OCI-LY1 (cell line): Measurements from ENCODE around the gene SLC25A51.
A peak's percentile ranks its signal among the peaks of the same experiment; 100 is the strongest.

ENCODE experiments used
- H2AFZ ChIP-seq: fragments of 200-600 bp; sonication (generic), shearing (Covaris generic); 2 replicates; pipeline ENCODE4 v1.6.0; 2014; ENCODE audit warnings: antibody characterized with exemption, mild to moderate bottlenecking, low read length
- H3F3A ChIP-seq: fragments of 200-600 bp; sonication (generic), shearing (Covaris generic); 2 replicates; pipeline ENCODE4 v1.6.0; 2014; ENCODE audit warnings: mild to moderate bottlenecking, antibody characterized with exemption, low read length, moderate library complexity; ENCODE audit not compliant: insufficient read depth
- H3K27ac ChIP-seq: fragments of 200-600 bp; sonication (generic); 2 replicates; pipeline ENCODE4 v1.5.1; 2014; ENCODE audit warnings: low read length, mixed run types, mild to moderate bottlenecking, low read depth; ENCODE audit not compliant: poor library complexity, severe bottlenecking
- H3K27me3 ChIP-seq: fragments of 200-600 bp; sonication (generic); 2 replicates; pipeline ENCODE4 v1.6.0; 2014; ENCODE audit warnings: antibody characterized with exemption, mild to moderate bottlenecking, low read length, moderate library complexity; ENCODE audit not compliant: insufficient read depth
- H3K36me3 ChIP-seq: fragments of 200-600 bp; sonication (generic); 2 replicates; pipeline ENCODE4 v1.6.1; 2014; ENCODE audit warnings: mild to moderate bottlenecking, antibody characterized with exemption, low read length, moderate library complexity, mixed read lengths; ENCODE audit not compliant: insufficient read depth
- H3K4me1 ChIP-seq: fragments of 200-600 bp; sonication (generic); 2 replicates; pipeline ENCODE4 v1.5.1; 2014; ENCODE audit warnings: mild to moderate bottlenecking, low read length, moderate library complexity; ENCODE audit not compliant: insufficient read depth, severe bottlenecking
- H3K4me2 ChIP-seq: fragments of 200-600 bp; sonication (generic), shearing (Covaris generic); 2 replicates; pipeline ENCODE4 v1.6.1; 2014; ENCODE audit warnings: low read length
- H3K4me3 ChIP-seq: fragments of 200-600 bp; sonication (generic); 2 replicates; pipeline ENCODE4 v1.5.1; 2014; ENCODE audit warnings: low read length, low read depth, mild to moderate bottlenecking, mixed read lengths; ENCODE audit not compliant: poor library complexity, severe bottlenecking
- H3K79me2 ChIP-seq: fragments of 200-600 bp; shearing (Covaris generic); 2 replicates; pipeline ENCODE4 v1.6.1; 2016; ENCODE audit warnings: mixed run types, low read length, mixed read lengths; ENCODE audit not compliant: insufficient read depth
- H3K9ac ChIP-seq: fragments of 200-600 bp; sonication (generic), shearing (Covaris generic); 2 replicates; pipeline ENCODE4 v1.6.1; 2014; ENCODE audit warnings: mild to moderate bottlenecking, low read length, mixed read lengths
- H3K9me2 ChIP-seq: fragments of 200-600 bp; sonication (generic), shearing (Covaris generic); 2 replicates; pipeline ENCODE4 v1.6.1; 2014; ENCODE audit warnings: low read depth, mild to moderate bottlenecking, low read length, mixed read lengths
- H3K9me3 ChIP-seq: fragments of 200-600 bp; shearing (Covaris generic); 2 replicates; pipeline ENCODE4 v1.6.1; 2014; ENCODE audit warnings: low read length, mixed read lengths
- H4K20me1 ChIP-seq: fragments of 200-600 bp; sonication (generic), shearing (Covaris generic); 2 replicates; pipeline ENCODE4 v1.6.0; 2016; ENCODE audit warnings: mild to moderate bottlenecking, low read length; ENCODE audit not compliant: insufficient read depth
- CTCF ChIP-seq: fragments of 200-600 bp; sonication (generic), shearing (Covaris generic); IDR thresholded peaks from 2 replicates; pipeline ENCODE4 v1.5.1; 2017; ENCODE audit warnings: mild to moderate bottlenecking, antibody characterized with exemption, low read length, moderate library complexity, mixed read lengths
- EZH2 ChIP-seq: fragments of 200-600 bp; sonication (generic), shearing (Covaris generic); IDR thresholded peaks from 2 replicates; pipeline ENCODE4 v1.8.0; 2017; ENCODE audit warnings: borderline replicate concordance, mixed run types, mild to moderate bottlenecking, antibody characterized with exemption, low read length, moderate library complexity, mixed read lengths

Gene SLC25A51

GRCh38 chr9:37903647-37904444, at the start of gene SLC25A51:
Gene SLC25A51 (minus strand): TSS chr9:37904127. CDS start chr9:37888550, 15,577 bp downstream.
- H3K27ac ChIP-seq: peak within 1 kb of the TSS; percentile 63
- H3K9me2 ChIP-seq: no peaks in the 10 kb centered on the region
- H2AFZ ChIP-seq: no peak within 1 kb of the TSS
- peak within 1 kb of the TSS; percentile 95 for H3K4me3 ChIP-seq
- H3K27me3 ChIP-seq: no peaks in the 10 kb centered on the region
- no peaks in the 10 kb centered on the region for H4K20me1 ChIP-seq
- H3K9ac ChIP-seq: peak within 1 kb of the TSS; percentile 66
- H3K9me3 ChIP-seq: no peaks in the 10 kb centered on the region
- H3F3A ChIP-seq: no peaks in the 10 kb centered on the region
- no peak for TF ChIP-seq EZH2
- peak; percentile 97 for TF ChIP-seq CTCF
- H3K4me1 ChIP-seq: peaks cover 29% of the 10 kb centered on the region
- H3K79me2 ChIP-seq: peaks cover 21% of the 10 kb centered on the region; the same call in 1 of the 2 replicates
- H3K4me2 ChIP-seq: peak within 1 kb of the TSS; percentile 94
- H3K36me3 ChIP-seq: peaks cover 6% of the 10 kb centered on the region

- TF ChIP-seq CTCF: no peak
- Histone ChIP-seq H3K9me3 (no peaks in the 10 kb centered on the region), H3K4me1 (no peaks in the 10 kb centered on the region), H3K27me3 (no peaks in the 10 kb centered on the region), H3K9ac (no peak overlapping the region), H3K36me3 (no peaks in the 10 kb centered on the region), H3K4me2 (no peak overlapping the region), H4K20me1 (no peaks in the 10 kb centered on the region), H3K9me2 (no peaks in the 10 kb centered on the region), H3K27ac (no peak overlapping the region), H3K79me2 (no peaks in the 10 kb centered on the region), H3F3A (no peaks in the 10 kb centered on the region), H2AFZ (no peak overlapping the region), H3K4me3 (no peak overlapping the region)
Measured at GRCh38 chr9:37953206-37953774, 49.4 kb upstream of the SLC25A51 start.

GRCh38 chr9:37952731-37953130, 48.8 kb upstream of the SLC25A51 start:
- no peaks in the 10 kb centered on the region for H4K20me1 ChIP-seq
- no peak overlapping the region for H3K9ac ChIP-seq
- H3K4me3 ChIP-seq: no peak overlapping the region
- H3K4me2 ChIP-seq: no peak overlapping the region
- H3K9me2 ChIP-seq: no peaks in the 10 kb centered on the region
- TF ChIP-seq CTCF (no peak), EZH2 (no peak)
- H3K4me1 ChIP-seq: no peaks in the 10 kb centered on the region
- no peaks in the 10 kb centered on the region for H3K27me3 ChIP-seq
- no peaks in the 10 kb centered on the region for H3K36me3 ChIP-seq
- no peaks in the 10 kb centered on the region for H3F3A ChIP-seq
- no peaks in the 10 kb centered on the region for H3K9me3 ChIP-seq
- H3K27ac ChIP-seq: no peak overlapping the region
- H2AFZ ChIP-seq: no peak overlapping the region
- H3K79me2 ChIP-seq: no peaks in the 10 kb centered on the region
